H9 (cell line): ENCODE results near the gene SRGAP3. TPM values are rescaled to one million over a fixed set of nuclear protein-coding genes. Genes with fewer than 3 reads are reported as not detected.

Experiments
- DNase-seq: peaks from one replicate; pipeline ENCODE4 v3.0.0-alpha.2; 2017
- H2AFZ ChIP-seq: one replicate; pipeline ENCODE4 v1.6.1; 2013; ENCODE audit warnings: mild to moderate bottlenecking, low read length, control low read depth, moderate library complexity
- H2AK5ac ChIP-seq: 2 replicates; pipeline ENCODE4 v1.6.1; 2013; ENCODE audit warnings: low read length, control low read depth, mixed read lengths; ENCODE audit not compliant: insufficient read length
- H2BK120ac ChIP-seq: one replicate; pipeline ENCODE4 v1.6.1; 2013; ENCODE audit warnings: low read depth, mild to moderate bottlenecking, low read length, control low read depth, inconsistent platforms; ENCODE audit not compliant: poor library complexity, severe bottlenecking
- H2BK12ac ChIP-seq: 2 replicates; pipeline ENCODE4 v1.6.1; 2013; ENCODE audit warnings: low read length, control low read depth, mixed read lengths, low read depth; ENCODE audit not compliant: insufficient read length
- H2BK15ac ChIP-seq: 2 replicates; pipeline ENCODE4 v1.6.1; 2013; ENCODE audit warnings: low read depth, low read length, control low read depth
- H2BK20ac ChIP-seq: one replicate; pipeline ENCODE4 v1.6.1; 2013; ENCODE audit warnings: low read depth, mild to moderate bottlenecking, low read length, control low read depth, inconsistent platforms; ENCODE audit not compliant: poor library complexity, severe bottlenecking
- H2BK5ac ChIP-seq: 2 replicates; pipeline ENCODE4 v1.6.1; 2013; ENCODE audit warnings: low read length, control low read depth, mixed read lengths; ENCODE audit not compliant: insufficient read length
- H3K14ac ChIP-seq: 2 replicates; pipeline ENCODE4 v1.6.1; 2013; ENCODE audit warnings: low read length, control low read depth; ENCODE audit not compliant: insufficient read depth
- H3K18ac ChIP-seq: 2 replicates; pipeline ENCODE4 v1.6.1; 2013; ENCODE audit warnings: low read depth, mild to moderate bottlenecking, mixed read lengths, low read length, control low read depth; ENCODE audit not compliant: insufficient read length
- H3K23ac ChIP-seq: 2 replicates; pipeline ENCODE4 v1.6.1; 2013; ENCODE audit warnings: low read length, control low read depth, mixed read lengths, low read depth; ENCODE audit not compliant: insufficient read length
- H3K23me2 ChIP-seq: 2 replicates; pipeline ENCODE4 v1.6.1; 2013; ENCODE audit warnings: low read depth, mild to moderate bottlenecking, mixed read lengths, low read length, control low read depth; ENCODE audit not compliant: insufficient read length, poor library complexity, severe bottlenecking
- H3K27ac ChIP-seq: 2 replicates; pipeline ENCODE4 v1.5.1; 2013; ENCODE audit warnings: low read length, control low read depth, mixed read lengths, low read depth; ENCODE audit not compliant: insufficient read length
- H3K27me3 ChIP-seq: 2 replicates; pipeline ENCODE4 v1.6.1; 2013; ENCODE audit warnings: low read length, control low read depth, inconsistent platforms; ENCODE audit not compliant: insufficient read depth
- H3K4ac ChIP-seq: 2 replicates; pipeline ENCODE4 v1.6.1; 2013; ENCODE audit warnings: low read depth, mild to moderate bottlenecking, control low read depth, inconsistent platforms, low read length, moderate library complexity
- H3K4me1 ChIP-seq: 2 replicates; pipeline ENCODE4 v1.6.1; 2013; ENCODE audit warnings: low read length, control low read depth, inconsistent platforms; ENCODE audit not compliant: insufficient read depth
- H3K4me2 ChIP-seq: 2 replicates; pipeline ENCODE4 v1.6.1; 2013; ENCODE audit warnings: low read length, control low read depth, mixed read lengths; ENCODE audit not compliant: insufficient read length, insufficient read depth
- H3K56ac ChIP-seq: 2 replicates; pipeline ENCODE4 v1.6.1; 2013; ENCODE audit warnings: low read depth, mild to moderate bottlenecking, mixed read lengths, low read length, control low read depth; ENCODE audit not compliant: insufficient read length
- H3K79me1 ChIP-seq: 2 replicates; pipeline ENCODE4 v1.6.1; 2013; ENCODE audit warnings: low read depth, mild to moderate bottlenecking, moderate library complexity, low read length, control low read depth, inconsistent platforms; ENCODE audit not compliant: insufficient read depth, poor library complexity, severe bottlenecking
- H3K79me2 ChIP-seq: 2 replicates; pipeline ENCODE4 v1.6.1; 2013; ENCODE audit warnings: low read length, control low read depth, inconsistent platforms; ENCODE audit not compliant: insufficient read depth
- H3K9ac ChIP-seq: 2 replicates; pipeline ENCODE4 v1.6.1; 2013; ENCODE audit warnings: low read length, control low read depth, mixed read lengths; ENCODE audit not compliant: insufficient read length; ENCODE audit errors: extremely low read depth
- H3K9me3 ChIP-seq: one replicate; pipeline ENCODE4 v1.6.1; 2013; ENCODE audit warnings: low read depth, low read length, inconsistent platforms; ENCODE audit not compliant: control insufficient read depth
- H3T11ph ChIP-seq: one replicate; pipeline ENCODE4 v1.6.1; 2013; ENCODE audit warnings: mild to moderate bottlenecking, low read length, control low read depth, inconsistent platforms
- H4K20me1 ChIP-seq: one replicate; pipeline ENCODE4 v1.6.1; 2013; ENCODE audit not compliant: control insufficient read depth, insufficient read length, insufficient read depth
- H4K5ac ChIP-seq: 2 replicates; pipeline ENCODE4 v1.6.1; 2013; ENCODE audit warnings: low read depth, mild to moderate bottlenecking, mixed read lengths, low read length, control low read depth; ENCODE audit not compliant: insufficient read length
- H4K8ac ChIP-seq: replicated peaks from 2 replicates; pipeline ENCODE4 v1.6.1; 2013; ENCODE audit warnings: low read length, control low read depth, mixed read lengths, low read depth; ENCODE audit not compliant: insufficient read length
- H4K91ac ChIP-seq: 2 replicates; pipeline ENCODE4 v1.6.1; 2013; ENCODE audit warnings: low read depth, mild to moderate bottlenecking, moderate library complexity, mixed read lengths, low read length, control low read depth; ENCODE audit not compliant: insufficient read length
- H3K27ac Mint-ChIP-seq, 3 experiments: 2 replicates in 2 of 3; 3 replicates in 1 of 3; pipeline ENCODE4 v1.8.0; 2020 to 2021; ENCODE audit warnings: mixed read lengths in 3 of 3, mild to moderate bottlenecking in 1 of 3, moderate library complexity in 1 of 3
- H3K27me3 Mint-ChIP-seq: 2 replicates; pipeline ENCODE4 v1.8.0; 2021; ENCODE audit warnings: low read depth, mild to moderate bottlenecking, moderate library complexity, mixed read lengths
- H3K36me3 Mint-ChIP-seq, 3 experiments: 2 replicates in 2 of 3; 3 replicates in 1 of 3; pipeline ENCODE4 v1.8.0; 2020 to 2021; ENCODE audit warnings: low read depth in 3 of 3, mixed read lengths in 3 of 3; ENCODE audit not compliant: insufficient read depth in 1 of 3
- H3K4me1 Mint-ChIP-seq, 2 experiments: 2 replicates each; pipeline ENCODE4 v1.8.0; 2020; ENCODE audit warnings: mixed read lengths in 2 of 2
- H3K4me3 Mint-ChIP-seq, 2 experiments: 2 replicates in 1 of 2; 3 replicates in 1 of 2; pipeline ENCODE4 v1.8.0; 2020 to 2021; ENCODE audit warnings: mild to moderate bottlenecking in 2 of 2, mixed read lengths in 2 of 2, moderate library complexity in 1 of 2
- H3K9me3 Mint-ChIP-seq, 2 experiments: 2 replicates in 1 of 2; 3 replicates in 1 of 2; pipeline ENCODE4 v1.8.0; 2020; ENCODE audit warnings: mild to moderate bottlenecking in 2 of 2, mixed read lengths in 2 of 2, moderate library complexity in 1 of 2
- CTCF ChIP-seq: fragments of 200-600 bp; sonication (generic); conservative IDR thresholded peaks from 3 replicates; pipeline ENCODE4 v1.8.0; 2021; ENCODE audit warnings: antibody characterized with exemption, mild to moderate bottlenecking
- WGBS: extraction: QIAGEN DNeasy Blood & Tissue Kit; methylation state at CpG from one replicate; pipeline ENCODE4 v1.1.7; 2013; ENCODE audit warnings: missing lambda C conversion rate, low lambda C conversion rate, mixed read lengths; ENCODE audit not compliant: insufficient read length; ENCODE audit errors: extremely low coverage; 5-methylcytosine and 5-hydroxymethylcytosine counted together
- total RNA-seq: library from RNA; stranded (reverse); gene quantifications from 2 replicates; pipeline ENCODE4 v1.2.1, GENCODE V29; 2021

Gene SRGAP3
- total RNA-seq, 1 experiment from 2014 or later = 3.4 TPM

- H2BK15ac ChIP-seq = no peak overlapping the region
- WGBS = no CpG with 5 or more reads among the region's 1 CpG
- H3K9me3 Mint-ChIP-seq = no peaks in the 10 kb centered on the region
These were observed 215.6 kb downstream of the SRGAP3 start for GRCh38 chr3:9033867-9034266.

More at GRCh38 chr3:9033867-9034266, 215.6 kb downstream of the SRGAP3 start:
- H3K79me1 ChIP-seq = no peaks in the 10 kb centered on the region
- no peaks in the 10 kb centered on the region for H3K9me3 ChIP-seq
- H3K27ac Mint-ChIP-seq = no peak overlapping the region
- H3K4ac ChIP-seq = no peak overlapping the region
- no peak for DNase-seq
- no peaks in the 10 kb centered on the region for H3K27me3 ChIP-seq
- H3K23ac ChIP-seq = no peak overlapping the region
- H4K91ac ChIP-seq = no peak overlapping the region
- no peaks in the 10 kb centered on the region; the same call in 1 of the 2 replicates for H3K27me3 Mint-ChIP-seq
- peaks cover 7 to 9% of the 10 kb centered on the region in 2 experiments for H3K4me1 Mint-ChIP-seq
- H4K20me1 ChIP-seq = no peaks in the 10 kb centered on the region
- no peak overlapping the region for H2AFZ ChIP-seq
- H3K4me1 ChIP-seq = no peaks in the 10 kb centered on the region
- no peak overlapping the region for H3K56ac ChIP-seq
- no peak overlapping the region for H2BK5ac ChIP-seq
- H2AK5ac ChIP-seq = no peak overlapping the region
- H3K36me3 Mint-ChIP-seq = no peaks in the 10 kb centered on the region
- H3K4me2 ChIP-seq = no peak overlapping the region
- no peak overlapping the region for H2BK20ac ChIP-seq
- H2BK120ac ChIP-seq = no peak overlapping the region
- peak; percentile 31; the same call in 2 of the 3 replicates for TF ChIP-seq CTCF
- no peak overlapping the region for H3K14ac ChIP-seq
- no peak overlapping the region for H3K9ac ChIP-seq
- H4K8ac ChIP-seq = no peak overlapping the region
- no peak overlapping the region for H3K18ac ChIP-seq
- no peak overlapping the region for H4K5ac ChIP-seq
- H2BK12ac ChIP-seq = no peak overlapping the region
- H3K23me2 ChIP-seq = no peaks in the 10 kb centered on the region
- H3K79me2 ChIP-seq = no peaks in the 10 kb centered on the region
- no peak overlapping the region for H3T11ph ChIP-seq
- no peak overlapping the region for H3K27ac ChIP-seq
- no peak overlapping the region for H3K4me3 Mint-ChIP-seq
